ENCODE data around the gene BPIFB1. TPM values are rescaled to one million over a fixed set of nuclear protein-coding genes. Genes with fewer than 3 reads are reported as not detected.

BPIFB1 gene
- total RNA-seq, 2 donors from 2014 or later = not detected

GRCh38 chr20:33328157-33329137 is 45.4 kb downstream of the BPIFB1 start:
- H3K27me3 Mint-ChIP-seq = peaks cover 13% of the 10 kb centered on the region

GRCh38 chr20:33332905-33333456 is 50.0 kb downstream of the BPIFB1 start:
- Mint-ChIP-seq H3K4me3 (no peak overlapping the region), H3K4me1 (peaks cover 4% of the 10 kb centered on the region), H3K27me3 (peaks cover 7% of the 10 kb centered on the region), H3K36me3 (ENCODE audit: low read depth) (no peaks in the 10 kb centered on the region), H3K27ac (no peak overlapping the region)
- DNase-seq = no peak
- no peaks in the 10 kb centered on the region for H3K9me3 ChIP-seq (ENCODE audit: control insufficient read depth, low read length, poor library complexity, severe bottlenecking)
- ATAC-seq = no peak

More at GRCh38 chr20:33328157-33329137, 45.4 kb downstream of the BPIFB1 start:
- no peaks in the 10 kb centered on the region for H3K36me3 Mint-ChIP-seq (ENCODE audit: low read depth)
- DNase-seq (no peak), ATAC-seq (no peak)
- H3K27ac Mint-ChIP-seq = no peak overlapping the region
- H3K9me3 ChIP-seq (ENCODE audit: control insufficient read depth, low read length, poor library complexity, severe bottlenecking) = no peaks in the 10 kb centered on the region
- no peaks in the 10 kb centered on the region for H3K4me1 Mint-ChIP-seq
- no peak overlapping the region for H3K4me3 Mint-ChIP-seq

- no peaks in the 10 kb centered on the region for H3K9me3 ChIP-seq (ENCODE audit: control insufficient read depth, low read length, poor library complexity, severe bottlenecking)
- Mint-ChIP-seq H3K27ac (no peak overlapping the region), H3K36me3 (ENCODE audit: low read depth) (no peaks in the 10 kb centered on the region), H3K27me3 (peaks cover 7% of the 10 kb centered on the region), H3K4me1 (peaks cover 4% of the 10 kb centered on the region), H3K4me3 (no peak overlapping the region)
- DNase-seq (no peak), ATAC-seq (no peak)
Measured at GRCh38 chr20:33333616-33334015, 50.6 kb downstream of the BPIFB1 start.

GRCh38 chr20:33334111-33334510 is 51.1 kb downstream of the BPIFB1 start:
- peaks cover 4% of the 10 kb centered on the region for H3K4me1 Mint-ChIP-seq
- no peak overlapping the region for H3K27ac Mint-ChIP-seq
- H3K9me3 ChIP-seq (ENCODE audit: control insufficient read depth, low read length, poor library complexity, severe bottlenecking) = no peaks in the 10 kb centered on the region
- H3K4me3 Mint-ChIP-seq = no peak overlapping the region
- ATAC-seq (no peak), DNase-seq (no peak)
- peaks cover 7% of the 10 kb centered on the region for H3K27me3 Mint-ChIP-seq
- no peaks in the 10 kb centered on the region for H3K36me3 Mint-ChIP-seq (ENCODE audit: low read depth)

GRCh38 chr20:33336375-33336774 is 53.4 kb downstream of the BPIFB1 start:
- H3K27ac Mint-ChIP-seq = no peak overlapping the region
- peaks cover 7% of the 10 kb centered on the region for H3K27me3 Mint-ChIP-seq
- DNase-seq = no peak
- no peak for ATAC-seq
- peaks cover 3% of the 10 kb centered on the region for H3K36me3 Mint-ChIP-seq (ENCODE audit: low read depth)
- no peak overlapping the region for H3K4me3 Mint-ChIP-seq
- no peaks in the 10 kb centered on the region for H3K9me3 ChIP-seq (ENCODE audit: control insufficient read depth, low read length, poor library complexity, severe bottlenecking)
- peaks cover 8% of the 10 kb centered on the region for H3K4me1 Mint-ChIP-seq

GRCh38 chr20:33337119-33337518 is 54.1 kb downstream of the BPIFB1 start:
- DNase-seq (no peak), ATAC-seq (no peak)
- Mint-ChIP-seq H3K27ac (peak overlapping the region; percentile 67), H3K4me1 (peaks cover 8% of the 10 kb centered on the region), H3K4me3 (no peak overlapping the region), H3K27me3 (peaks cover 7% of the 10 kb centered on the region), H3K36me3 (ENCODE audit: low read depth) (peaks cover 3% of the 10 kb centered on the region)
- no peaks in the 10 kb centered on the region for H3K9me3 ChIP-seq (ENCODE audit: control insufficient read depth, low read length, poor library complexity, severe bottlenecking)

GRCh38 chr20:33337531-33338165 is 54.6 kb downstream of the BPIFB1 start:
- no peak for ATAC-seq

GRCh38 chr20:33338467-33339258 is 55.6 kb downstream of the BPIFB1 start:
- H3K4me1 Mint-ChIP-seq = peaks cover 8% of the 10 kb centered on the region
- no peak overlapping the region for H3K4me3 Mint-ChIP-seq
- DNase-seq (no peak), ATAC-seq (no peak)
- peaks cover 3% of the 10 kb centered on the region for H3K36me3 Mint-ChIP-seq (ENCODE audit: low read depth)
- H3K9me3 ChIP-seq (ENCODE audit: control insufficient read depth, low read length, poor library complexity, severe bottlenecking) = no peaks in the 10 kb centered on the region
- H3K27me3 Mint-ChIP-seq = no peaks in the 10 kb centered on the region
- peak overlapping the region; percentile 67 for H3K27ac Mint-ChIP-seq

More at GRCh38 chr20:33337531-33338165, 54.6 kb downstream of the BPIFB1 start:
- H3K27me3 Mint-ChIP-seq = peaks cover 4% of the 10 kb centered on the region
- peaks cover 8% of the 10 kb centered on the region for H3K4me1 Mint-ChIP-seq
- H3K36me3 Mint-ChIP-seq (ENCODE audit: low read depth) = peaks cover 3% of the 10 kb centered on the region
- H3K9me3 ChIP-seq (ENCODE audit: control insufficient read depth, low read length, poor library complexity, severe bottlenecking) = no peaks in the 10 kb centered on the region
- H3K27ac Mint-ChIP-seq = peak overlapping the region; percentile 67
- H3K4me3 Mint-ChIP-seq = no peak overlapping the region
- no peak for DNase-seq

GRCh38 chr20:33339515-33340058 is 56.6 kb downstream of the BPIFB1 start:
- peaks cover 3% of the 10 kb centered on the region for H3K36me3 Mint-ChIP-seq (ENCODE audit: low read depth)
- H3K9me3 ChIP-seq (ENCODE audit: control insufficient read depth, low read length, poor library complexity, severe bottlenecking) = no peaks in the 10 kb centered on the region
- DNase-seq = no peak
- no peak for ATAC-seq
- no peak overlapping the region for H3K4me3 Mint-ChIP-seq
- H3K27ac Mint-ChIP-seq = no peak overlapping the region
- H3K27me3 Mint-ChIP-seq = no peaks in the 10 kb centered on the region
- H3K4me1 Mint-ChIP-seq = peaks cover 10% of the 10 kb centered on the region

- H3K36me3 Mint-ChIP-seq (ENCODE audit: low read depth) = peaks cover 3% of the 10 kb centered on the region
- peaks cover 7% of the 10 kb centered on the region for H3K4me1 Mint-ChIP-seq
- no peak overlapping the region for H3K4me3 Mint-ChIP-seq
- no peaks in the 10 kb centered on the region for H3K9me3 ChIP-seq (ENCODE audit: control insufficient read depth, low read length, poor library complexity, severe bottlenecking)
- ATAC-seq = no peak
- DNase-seq = no peak
- no peaks in the 10 kb centered on the region for H3K27me3 Mint-ChIP-seq
- no peak overlapping the region for H3K27ac Mint-ChIP-seq
Measured at GRCh38 chr20:33343521-33343920, 60.5 kb downstream of the BPIFB1 start.

- DNase-seq = no peak
- Mint-ChIP-seq H3K27ac (no peak overlapping the region), H3K36me3 (ENCODE audit: low read depth) (peaks cover 4% of the 10 kb centered on the region), H3K4me3 (no peak overlapping the region), H3K27me3 (no peaks in the 10 kb centered on the region), H3K4me1 (peaks cover 13% of the 10 kb centered on the region)
- no peak for ATAC-seq
- no peaks in the 10 kb centered on the region for H3K9me3 ChIP-seq (ENCODE audit: control insufficient read depth, low read length, poor library complexity, severe bottlenecking)
Measured at GRCh38 chr20:33345342-33345741, 62.3 kb downstream of the BPIFB1 start.

GRCh38 chr20:33348136-33348937 is 65.3 kb downstream of the BPIFB1 start:
- peaks cover 2% of the 10 kb centered on the region for H3K36me3 Mint-ChIP-seq (ENCODE audit: low read depth)

More at GRCh38 chr20:33348136-33348937, 65.3 kb downstream of the BPIFB1 start:
- Mint-ChIP-seq H3K4me1 (peaks cover 18% of the 10 kb centered on the region), H3K27me3 (no peaks in the 10 kb centered on the region), H3K27ac (no peak overlapping the region), H3K4me3 (no peak overlapping the region)
- DNase-seq (no peak), ATAC-seq (no peak)
- H3K9me3 ChIP-seq (ENCODE audit: control insufficient read depth, low read length, poor library complexity, severe bottlenecking) = no peaks in the 10 kb centered on the region

Data from T-helper 17 cell (primary cell).